K562 (cell line): ENCODE measurements around the gene RPL34.

Experiments
- EP400 ChIP-seq: fragments of 450-650 bp; IDR thresholded peaks from 2 replicates; pipeline ENCODE4 v1.6.1; 2017; ENCODE audit warnings: antibody characterized with exemption, mild to moderate bottlenecking, moderate library complexity
- FOXP4 ChIP-seq: sonication (generic); formaldehyde crosslinking; IDR thresholded peaks from 2 replicates; pipeline ENCODE4 v1.8.0; 2022; ENCODE audit warnings: mild to moderate bottlenecking, missing genetic modification reagents, borderline replicate concordance
- MXD1 ChIP-seq: fragments of 250-450 bp; sonication (Bioruptor Pico); IDR thresholded peaks from 2 replicates; pipeline ENCODE4 v1.8.0; 2021; ENCODE audit warnings: borderline replicate concordance, mild to moderate bottlenecking, moderate library complexity; ENCODE audit not compliant: poor library complexity, severe bottlenecking
- NRF1 ChIP-seq, 2 experiments: fragments of 450-650 bp; IDR thresholded peaks in 1 of 2; conservative IDR thresholded peaks in 1 of 2; 2 replicates each; pipeline ENCODE4 v1.6.1; 2014; ENCODE audit warnings: mild to moderate bottlenecking in 2 of 2
- PHB2 ChIP-seq: fragments of 450-650 bp; IDR thresholded peaks from 2 replicates; pipeline ENCODE4 v1.6.1; 2017; ENCODE audit warnings: low read depth
- PKNOX1 ChIP-seq: fragments of 450-650 bp; IDR thresholded peaks from 2 replicates; pipeline ENCODE4 v1.6.1; 2016
- POLR2AphosphoS5 ChIP-seq: IDR thresholded peaks from 2 replicates; pipeline ENCODE4 v1.6.1; 2011; ENCODE audit warnings: mild to moderate bottlenecking, low read depth, low read length, moderate library complexity; ENCODE audit not compliant: control insufficient read depth, insufficient read depth
- SETDB1 ChIP-seq: IDR thresholded peaks from one replicate; pipeline ENCODE4 v1.6.1; 2012; ENCODE audit warnings: low read length, control low read depth, inconsistent platforms
- SP2 ChIP-seq: IDR thresholded peaks from 2 replicates; pipeline ENCODE4 v1.6.1; 2011; ENCODE audit warnings: mild to moderate bottlenecking, low read depth, low read length, moderate library complexity; ENCODE audit not compliant: poor library complexity, severe bottlenecking; ENCODE audit errors: extremely low read depth
- TARDBP ChIP-seq: fragments of 450-650 bp; IDR thresholded peaks from 2 replicates; pipeline ENCODE4 v1.6.1; 2016
- ZBTB9 ChIP-seq: fragments of 450-650 bp; formaldehyde crosslinking; IDR thresholded peaks from 2 replicates; pipeline ENCODE4 v1.4.0; 2020; ENCODE audit warnings: mild to moderate bottlenecking, moderate library complexity
- ZNF655 ChIP-seq: fragments of 250-450 bp; sonication (Bioruptor Pico); IDR thresholded peaks from 2 replicates; pipeline ENCODE4 v1.5.0; 2021

GRCh38 chr4:108620933-108621905 lies 843 bp downstream of the RPL34 start:
- TF ChIP-seq EP400 (no peak), SP2 (no peak), ZNF655 (CRISPR knock-in tag) (no peak), POLR2AphosphoS5 (0 out of 2 replicates have a peak, but pooled peaks have one; percentile 6), ZBTB9 (CRISPR knock-in tag) (no peak), PKNOX1 (no peak), NRF1 (conservative IDR thresholded peaks at IDR 0.05 in 1 of 2, IDR thresholded peaks at IDR 0.05 in 1 of 2) (no peak), MXD1 (no peak), SETDB1 (no peak), TARDBP (no peak), FOXP4 (no peak), PHB2 (no peak)
